CD4-positive, alpha-beta memory T cell (primary cell): ENCODE measurements around the gene DNAH14. TPM values are rescaled to one million over a fixed set of nuclear protein-coding genes. Genes with fewer than 3 reads are reported as not detected.
"Not testable (repeated sequence)": the region's sequence is repeated elsewhere in the genome, so short reads cannot be mapped to it uniquely, and the experiment has no call there.

Experiments
- CTCF ChIA-PET: fragments of 350-600 bp; sonication (Branson Sonifier 250); formaldehyde crosslinking; loops from one replicate; lab custom pipeline; 2021; ENCODE audit warnings: inconsistent platforms; ENCODE audit not compliant: partially characterized antibody; lab: Charles Lee
- POLR2A ChIA-PET: fragments of 350-600 bp; sonication (Branson Sonifier 250); formaldehyde crosslinking; loops from one replicate; lab custom pipeline; 2021; ENCODE audit not compliant: partially characterized antibody; lab: Charles Lee
- DNase-seq, 5 donors: peaks; one replicate each; pipeline versions ENCODE4 v3.0.0 to v3.0.0-alpha.2; 2020 to 2022; ENCODE audit warnings: mixed read lengths in 1 of 5
- H3K27ac ChIP-seq: one replicate; pipeline ENCODE4 v1.7.0; 2013; ENCODE audit warnings: low read depth, low read length
- H3K27me3 ChIP-seq: 2 replicates; pipeline ENCODE4 v1.7.0; 2013; ENCODE audit warnings: mild to moderate bottlenecking, low read length, moderate library complexity; ENCODE audit not compliant: insufficient read depth
- H3K36me3 ChIP-seq: 2 replicates; pipeline ENCODE4 v1.7.0; 2013; ENCODE audit warnings: mild to moderate bottlenecking, low read length, moderate library complexity; ENCODE audit not compliant: insufficient read depth
- H3K4me1 ChIP-seq: 2 replicates; pipeline ENCODE4 v1.7.0; 2013; ENCODE audit warnings: mild to moderate bottlenecking, low read length, moderate library complexity; ENCODE audit not compliant: insufficient read depth
- H3K4me3 ChIP-seq, 2 donors: one replicate each; pipeline ENCODE4 v1.7.0; 2013; ENCODE audit warnings: low read length in 2 of 2, mild to moderate bottlenecking in 1 of 2
- H3K9me3 ChIP-seq, 2 donors: one replicate each; pipeline ENCODE4 v1.7.0; 2013; ENCODE audit warnings: low read length in 2 of 2, control low read depth in 1 of 2; ENCODE audit not compliant: control insufficient read depth in 1 of 2
- H3K27ac Mint-ChIP-seq, 7 donors: one replicate each; pipeline ENCODE4 v1.8.0; 2020 to 2021; ENCODE audit warnings: mixed read lengths in 7 of 7, mild to moderate bottlenecking in 6 of 7, inconsistent platforms in 3 of 7, moderate library complexity in 3 of 7
- H3K27me3 Mint-ChIP-seq, 2 donors: one replicate each; pipeline ENCODE4 v1.8.0; 2020 to 2021; ENCODE audit warnings: mixed read lengths in 2 of 2
- H3K36me3 Mint-ChIP-seq, 2 donors: one replicate each; pipeline ENCODE4 v1.8.0; 2020 to 2021; ENCODE audit warnings: mixed read lengths in 2 of 2, inconsistent platforms in 1 of 2, mild to moderate bottlenecking in 1 of 2
- H3K4me1 Mint-ChIP-seq, 4 donors: one replicate each; pipeline ENCODE4 v1.8.0; 2020 to 2021; ENCODE audit warnings: mixed read lengths in 4 of 4, mild to moderate bottlenecking in 1 of 4
- H3K4me3 Mint-ChIP-seq, 8 donors: one replicate each; pipeline ENCODE4 v1.8.0; 2020 to 2021; ENCODE audit warnings: mixed read lengths in 8 of 8, mild to moderate bottlenecking in 7 of 8, moderate library complexity in 6 of 8, inconsistent platforms in 3 of 8
- H3K9me3 Mint-ChIP-seq, 8 donors: one replicate each; pipeline ENCODE4 v1.8.0; 2020 to 2021; ENCODE audit warnings: mixed read lengths in 8 of 8, mild to moderate bottlenecking in 5 of 8, inconsistent platforms in 3 of 8, moderate library complexity in 1 of 8
- intact Hi-C: fragments of 100-400 bp; cut with micrococcal nuclease; formaldehyde crosslinking; loops from one replicate; pipeline ENCODE4 v1.15.1; 2023
- polyA plus RNA-seq, 2 donors: library from polyadenylated mRNA; unstranded; fragments of 300-500 nt; fragmentation: Illumina TruSeq; gene quantifications; one replicate each; pipeline ENCODE4 v1.2.3, GENCODE V29; 2021
- total RNA-seq, 2 experiments: library from RNA; stranded (reverse); gene quantifications; one replicate each; pipeline ENCODE4 v1.2.3, GENCODE V29; 2021

DNAH14 gene
- total and polyA plus RNA-seq, 4 experiments from 2014 or later = 0.06 TPM; not detected in 3

DNA sequence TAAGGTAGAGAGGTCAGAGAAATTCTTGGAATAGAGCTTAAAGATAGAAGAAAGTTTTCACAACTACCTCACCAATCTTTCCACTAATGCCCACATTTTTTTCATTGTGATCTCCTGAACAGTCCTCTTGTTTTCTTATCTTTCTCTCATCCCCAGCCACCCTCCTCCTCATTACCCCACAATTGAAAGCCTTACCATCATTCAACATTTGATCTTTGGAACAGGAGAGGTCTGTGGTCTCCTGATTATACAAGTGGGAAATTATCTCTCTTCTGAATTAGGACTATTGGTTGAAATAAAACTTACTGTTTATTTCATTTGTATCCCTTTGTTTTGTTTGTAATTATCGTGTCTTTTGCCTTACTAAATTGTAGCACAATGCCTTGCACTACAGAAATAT lies 29.6 kb downstream of the DNAH14 start:
- Histone ChIP-seq H3K27me3 (no peaks in the 10 kb centered on the region), H3K9me3 (no peaks in the 10 kb centered on the region), H3K4me3 (no peak overlapping the region), H3K4me1 (no peaks in the 10 kb centered on the region), H3K27ac (no peak overlapping the region), H3K36me3 (no peaks in the 10 kb centered on the region)
- POLR2A ChIA-PET = no interaction called here
- H3K4me3 Mint-ChIP-seq = no peak overlapping the region
- H3K9me3 Mint-ChIP-seq = peaks cover 0 to 4% (median 0%) of the 10 kb centered on the region in 8 donors
- peaks cover 2 to 6% of the 10 kb centered on the region in 2 donors for H3K27me3 Mint-ChIP-seq
- H3K36me3 Mint-ChIP-seq = no peaks in the 10 kb centered on the region
- intact Hi-C loops = no loop called here
- CTCF ChIA-PET = no interaction called here
- no peak overlapping the region for H3K27ac Mint-ChIP-seq
- DNase-seq = no peak
- no peaks in the 10 kb centered on the region for H3K4me1 Mint-ChIP-seq

GRCh38 chr1:224959656-224960055 lies 30.2 kb downstream of the DNAH14 start:
- POLR2A ChIA-PET = no interaction called here
- Histone ChIP-seq H3K9me3 (no peaks in the 10 kb centered on the region), H3K4me1 (no peaks in the 10 kb centered on the region), H3K36me3 (no peaks in the 10 kb centered on the region), H3K4me3 (no peak overlapping the region), H3K27ac (no peak overlapping the region), H3K27me3 (no peaks in the 10 kb centered on the region)
- CTCF ChIA-PET = no interaction called here
- H3K4me1 Mint-ChIP-seq = no peaks in the 10 kb centered on the region
- H3K9me3 Mint-ChIP-seq = peaks cover 0 to 4% (median 0%) of the 10 kb centered on the region in 8 donors
- H3K27me3 Mint-ChIP-seq = peaks cover 2 to 6% of the 10 kb centered on the region in 2 donors
- intact Hi-C loops = no loop called here
- H3K36me3 Mint-ChIP-seq = no peaks in the 10 kb centered on the region
- H3K4me3 Mint-ChIP-seq = no peak overlapping the region
- no peak overlapping the region for H3K27ac Mint-ChIP-seq
- DNase-seq = no peak

DNA sequence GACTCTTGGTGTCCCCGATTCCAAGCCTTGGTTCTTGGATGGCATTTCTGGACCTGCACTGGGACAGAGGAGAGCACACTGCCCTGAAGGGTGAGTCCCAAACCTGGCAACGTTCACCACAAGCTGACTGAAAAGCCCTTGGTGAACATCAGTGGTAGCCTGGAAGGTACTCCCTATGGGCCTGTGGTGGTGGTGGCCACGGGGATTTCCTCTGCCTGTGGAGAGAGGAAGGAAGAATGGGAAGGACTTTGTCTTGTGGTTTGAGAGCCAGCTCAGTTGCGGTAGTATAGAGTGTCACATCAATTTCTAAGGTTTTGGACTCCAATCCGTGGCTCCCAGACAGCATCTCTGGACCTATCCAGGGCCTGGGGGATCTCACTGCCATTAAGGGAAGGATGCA lies 50.7 kb downstream of the DNAH14 start:
- no peak for DNase-seq
- ChIA-PET CTCF (no interaction called here), POLR2A (no interaction called here)
- peaks cover 0 to 5% (median 1%) of the 10 kb centered on the region in 4 donors for H3K4me1 Mint-ChIP-seq
- no peaks in the 10 kb centered on the region for H3K36me3 Mint-ChIP-seq
- intact Hi-C loops = no loop called here
- no peaks in the 10 kb centered on the region for H3K36me3 ChIP-seq
- no peaks in the 10 kb centered on the region for H3K27me3 ChIP-seq
- no peak overlapping the region for H3K4me3 Mint-ChIP-seq
- H3K4me1 ChIP-seq = no peaks in the 10 kb centered on the region
- H3K27ac Mint-ChIP-seq = no peak overlapping the region
- peaks cover 0 to 10% (median 2%) of the 10 kb centered on the region in 8 donors for H3K9me3 Mint-ChIP-seq
- no peak overlapping the region for H3K4me3 ChIP-seq
- H3K27ac ChIP-seq = no peak overlapping the region
- H3K27me3 Mint-ChIP-seq = peaks cover 2 to 6% of the 10 kb centered on the region in 2 donors
- H3K9me3 ChIP-seq = no peaks in the 10 kb centered on the region

DNA sequence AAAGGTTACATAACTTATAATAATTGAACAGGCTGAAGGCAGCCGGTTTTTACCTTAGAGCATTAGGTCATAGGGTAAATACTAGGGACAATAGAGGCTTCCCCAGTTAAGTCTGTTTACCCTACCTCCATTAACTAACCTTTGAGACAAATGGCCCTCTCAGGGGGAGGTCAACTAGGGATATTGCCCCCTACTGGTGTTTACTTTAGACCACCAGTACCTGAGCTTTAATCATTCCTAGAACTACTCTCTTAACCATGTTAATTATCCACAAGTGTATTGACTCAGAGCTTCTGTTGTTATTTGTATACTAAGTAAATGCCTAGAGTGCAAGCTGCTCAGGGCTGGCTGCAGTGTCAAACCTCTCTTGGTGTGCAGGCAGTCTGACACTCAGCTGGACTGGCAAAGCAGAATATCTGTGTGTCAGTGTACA lies 52.5 kb downstream of the DNAH14 start:
- CTCF ChIA-PET, H3K4me3 ChIP-seq, H3K4me1 Mint-ChIP-seq, H3K27ac Mint-ChIP-seq, intact Hi-C loops, H3K27me3 ChIP-seq, H3K9me3 ChIP-seq, POLR2A ChIA-PET, DNase-seq, H3K27ac ChIP-seq, H3K36me3 Mint-ChIP-seq, H3K36me3 ChIP-seq, H3K9me3 Mint-ChIP-seq, H3K4me1 ChIP-seq, H3K4me3 Mint-ChIP-seq, H3K27me3 Mint-ChIP-seq: not testable (repeated sequence)

DNA sequence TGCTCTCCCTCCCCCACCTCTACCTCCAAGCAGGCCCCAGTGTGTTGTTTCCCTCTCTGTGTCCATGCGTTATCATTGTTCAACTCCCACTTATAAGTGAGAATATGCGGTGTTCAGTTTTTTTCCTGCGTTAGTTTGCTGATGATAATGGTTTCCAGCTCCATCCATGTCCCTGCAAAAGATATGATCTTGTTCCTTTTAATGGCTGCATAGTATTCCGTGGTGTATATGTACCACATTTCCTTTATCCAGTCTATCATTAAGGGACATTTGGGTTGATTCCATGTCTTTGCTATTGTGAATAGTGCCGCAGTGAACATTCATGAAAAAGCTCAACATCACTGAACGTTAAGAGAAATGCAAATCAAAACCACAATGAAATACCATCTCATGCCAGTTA lies 58.6 kb downstream of the DNAH14 start:
- H3K4me3 ChIP-seq = no peak overlapping the region
- no peaks in the 10 kb centered on the region for H3K4me1 ChIP-seq
- Mint-ChIP-seq H3K4me3 (no peak overlapping the region), H3K36me3 (no peaks in the 10 kb centered on the region), H3K9me3 (peaks cover 0 to 5% (median under 1%) of the 10 kb centered on the region in 8 donors), H3K27me3 (no peaks in the 10 kb centered on the region), H3K27ac (no peak overlapping the region), H3K4me1 (no peaks in the 10 kb centered on the region)
- H3K9me3 ChIP-seq = no peaks in the 10 kb centered on the region
- no peak for DNase-seq
- H3K27me3 ChIP-seq = no peaks in the 10 kb centered on the region
- no peaks in the 10 kb centered on the region for H3K36me3 ChIP-seq
- intact Hi-C loops = no loop called here
- POLR2A ChIA-PET = no interaction called here
- CTCF ChIA-PET = no interaction called here
- no peak overlapping the region for H3K27ac ChIP-seq

DNA sequence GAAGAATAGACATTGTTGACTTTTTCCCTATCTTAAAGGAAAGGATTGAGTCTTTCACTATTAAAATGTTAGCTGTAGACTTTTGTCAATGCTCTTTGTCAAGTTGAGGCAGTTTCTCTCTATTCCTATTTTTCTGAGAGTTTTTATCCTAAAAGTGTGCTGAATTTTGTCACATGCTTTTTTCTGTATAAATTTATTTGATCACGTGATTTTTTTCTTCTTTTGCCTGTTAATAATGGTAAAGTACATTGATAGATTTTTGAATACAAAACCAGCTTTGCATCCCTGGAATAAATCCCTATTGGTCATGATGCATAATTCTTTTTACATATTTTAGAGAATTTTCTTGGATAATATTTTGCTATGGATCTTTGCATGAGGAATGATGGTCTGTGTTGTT lies 60.1 kb downstream of the DNAH14 start:
- CTCF ChIA-PET = no interaction called here
- no peak for DNase-seq
- Mint-ChIP-seq H3K4me3 (no peak overlapping the region), H3K9me3 (peaks cover 0 to 10% (median 2%) of the 10 kb centered on the region in 8 donors), H3K27ac (no peak overlapping the region), H3K4me1 (no peaks in the 10 kb centered on the region), H3K36me3 (no peaks in the 10 kb centered on the region), H3K27me3 (no peaks in the 10 kb centered on the region)
- intact Hi-C loops = no loop called here
- Histone ChIP-seq H3K4me1 (no peaks in the 10 kb centered on the region), H3K27me3 (no peaks in the 10 kb centered on the region), H3K27ac (no peak overlapping the region), H3K4me3 (no peak overlapping the region), H3K9me3 (no peaks in the 10 kb centered on the region), H3K36me3 (no peaks in the 10 kb centered on the region)
- POLR2A ChIA-PET = no interaction called here

DNA sequence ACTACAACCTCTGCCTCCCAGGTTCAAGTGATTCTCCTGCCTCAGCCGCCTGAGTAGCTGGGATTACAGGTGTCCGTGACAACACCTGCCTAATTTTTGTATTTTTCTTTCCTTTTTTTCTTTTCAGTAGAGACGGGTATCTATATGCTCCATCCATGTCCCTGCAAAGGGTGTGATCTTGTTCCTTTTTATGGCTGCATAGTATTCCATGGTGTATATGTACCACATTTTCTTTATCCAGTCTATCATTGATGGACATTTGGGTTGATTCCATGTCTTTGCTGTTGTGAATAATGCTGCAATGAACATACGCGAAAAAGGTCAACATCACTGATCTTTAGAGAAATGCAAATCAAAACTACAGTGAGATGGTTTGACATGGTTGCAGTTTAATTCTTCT lies 62.1 kb downstream of the DNAH14 start:
- H3K9me3 Mint-ChIP-seq = peaks cover 0 to 27% (median 13%) of the 10 kb centered on the region in 8 donors
- CTCF ChIA-PET, H3K27ac Mint-ChIP-seq, H3K4me1 ChIP-seq, H3K4me1 Mint-ChIP-seq, H3K4me3 Mint-ChIP-seq, H3K4me3 ChIP-seq, H3K27me3 Mint-ChIP-seq, H3K27ac ChIP-seq, intact Hi-C loops, H3K27me3 ChIP-seq, DNase-seq, POLR2A ChIA-PET, H3K36me3 ChIP-seq, H3K36me3 Mint-ChIP-seq, H3K9me3 ChIP-seq: not testable (repeated sequence)

DNA sequence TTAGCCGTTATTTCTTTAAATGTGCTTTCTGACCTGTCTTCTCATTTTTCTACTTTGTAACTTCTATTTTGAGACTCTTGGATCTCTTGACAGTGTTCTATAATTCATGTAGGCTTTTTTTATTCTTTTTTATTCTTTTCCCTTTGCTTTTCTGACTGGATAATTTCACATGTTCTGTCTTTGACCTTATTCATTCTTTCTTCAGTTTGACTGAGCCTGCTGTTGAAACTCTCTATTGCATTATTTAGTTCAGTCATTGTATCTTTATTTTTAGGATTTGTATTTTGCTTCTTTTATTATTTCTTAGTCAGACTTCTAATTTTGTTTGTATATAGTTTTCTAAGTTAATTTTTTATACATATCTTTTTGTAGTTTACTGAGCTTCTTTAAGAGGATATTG lies 66.1 kb downstream of the DNAH14 start:
- POLR2A ChIA-PET = no interaction called here

More for the DNA sequence above, 66.1 kb downstream of the DNAH14 start:
- H3K9me3 Mint-ChIP-seq = peaks cover 0 to 54% (median 30%) of the 10 kb centered on the region in 8 donors
- no peak overlapping the region for H3K27ac Mint-ChIP-seq
- Histone ChIP-seq H3K27me3 (no peaks in the 10 kb centered on the region), H3K9me3 (no peaks in the 10 kb centered on the region), H3K36me3 (no peaks in the 10 kb centered on the region), H3K4me3 (no peak overlapping the region), H3K4me1 (no peaks in the 10 kb centered on the region), H3K27ac (no peak overlapping the region)
- intact Hi-C loops = no loop called here
- H3K4me1 Mint-ChIP-seq = no peaks in the 10 kb centered on the region
- H3K27me3 Mint-ChIP-seq = peaks cover 0 to 2% of the 10 kb centered on the region in 2 donors
- peaks cover 0 to 3% of the 10 kb centered on the region in 2 donors for H3K36me3 Mint-ChIP-seq
- CTCF ChIA-PET = no interaction called here
- H3K4me3 Mint-ChIP-seq = no peak overlapping the region
- no peak for DNase-seq
